GM18873 (cell line): ENCODE results near the gene C2CD5.
"Not testable (repeated sequence)": the region's sequence is repeated elsewhere in the genome, so short reads cannot be mapped to it uniquely, and the experiment has no call there.

Experiments used
- ATAC-seq: cut with Tn5 transposase; IDR thresholded peaks from one replicate; pipeline ENCODE4 v1.9.1; 2021; ENCODE audit warnings: mild to moderate bottlenecking, moderate library complexity, moderate number of reproducible peaks; ENCODE audit not compliant: unreplicated experiment, low FRiP score

The C2CD5 gene, protein sequence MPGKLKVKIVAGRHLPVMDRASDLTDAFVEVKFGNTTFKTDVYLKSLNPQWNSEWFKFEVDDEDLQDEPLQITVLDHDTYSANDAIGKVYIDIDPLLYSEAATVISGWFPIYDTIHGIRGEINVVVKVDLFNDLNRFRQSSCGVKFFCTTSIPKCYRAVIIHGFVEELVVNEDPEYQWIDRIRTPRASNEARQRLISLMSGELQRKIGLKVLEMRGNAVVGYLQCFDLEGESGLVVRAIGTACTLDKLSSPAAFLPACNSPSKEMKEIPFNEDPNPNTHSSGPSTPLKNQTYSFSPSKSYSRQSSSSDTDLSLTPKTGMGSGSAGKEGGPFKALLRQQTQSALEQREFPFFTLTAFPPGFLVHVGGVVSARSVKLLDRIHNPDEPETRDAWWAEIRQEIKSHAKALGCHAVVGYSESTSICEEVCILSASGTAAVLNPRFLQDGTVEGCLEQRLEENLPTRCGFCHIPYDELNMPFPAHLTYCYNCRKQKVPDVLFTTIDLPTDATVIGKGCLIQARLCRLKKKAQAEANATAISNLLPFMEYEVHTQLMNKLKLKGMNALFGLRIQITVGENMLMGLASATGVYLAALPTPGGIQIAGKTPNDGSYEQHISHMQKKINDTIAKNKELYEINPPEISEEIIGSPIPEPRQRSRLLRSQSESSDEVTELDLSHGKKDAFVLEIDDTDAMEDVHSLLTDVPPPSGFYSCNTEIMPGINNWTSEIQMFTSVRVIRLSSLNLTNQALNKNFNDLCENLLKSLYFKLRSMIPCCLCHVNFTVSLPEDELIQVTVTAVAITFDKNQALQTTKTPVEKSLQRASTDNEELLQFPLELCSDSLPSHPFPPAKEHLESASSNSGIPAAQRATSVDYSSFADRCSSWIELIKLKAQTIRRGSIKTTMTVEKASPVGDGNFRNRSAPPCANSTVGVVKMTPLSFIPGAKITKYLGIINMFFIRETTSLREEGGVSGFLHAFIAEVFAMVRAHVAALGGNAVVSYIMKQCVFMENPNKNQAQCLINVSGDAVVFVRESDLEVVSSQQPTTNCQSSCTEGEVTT

GRCh38 chr12:22544038-22544979 is at the start of gene C2CD5:
TSS of gene C2CD5 (minus strand) at chr12:22544542. CDS start at chr12:22544150, 392 bp downstream.
- ATAC-seq: peak; percentile 85

GRCh38 chr12:22593864-22594263 is 49.5 kb upstream of the C2CD5 start:
- no peak for ATAC-seq

GRCh38 chr12:22588817-22589216 is 44.5 kb upstream of the C2CD5 start:
- ATAC-seq: no peak

DNA sequence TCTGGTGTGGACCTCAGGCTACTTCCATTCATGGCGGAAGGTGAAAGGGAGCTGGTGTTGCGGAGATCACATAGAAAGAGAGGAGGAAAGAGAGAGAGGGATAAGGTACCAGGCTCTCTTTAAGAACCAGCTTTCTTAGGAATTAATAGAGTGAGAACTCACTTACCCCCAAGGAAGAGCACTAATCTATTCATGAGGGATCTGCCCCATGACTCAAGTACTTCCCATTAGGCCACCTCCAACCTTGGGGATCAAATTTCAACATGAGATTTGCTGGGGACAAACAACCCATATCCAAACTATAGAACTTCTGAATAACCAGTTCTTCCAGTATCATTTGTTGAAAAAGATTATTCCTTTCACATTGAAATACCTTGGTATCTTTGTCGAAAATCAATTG is 34.0 kb upstream of the C2CD5 start:
- ATAC-seq: no peak

DNA sequence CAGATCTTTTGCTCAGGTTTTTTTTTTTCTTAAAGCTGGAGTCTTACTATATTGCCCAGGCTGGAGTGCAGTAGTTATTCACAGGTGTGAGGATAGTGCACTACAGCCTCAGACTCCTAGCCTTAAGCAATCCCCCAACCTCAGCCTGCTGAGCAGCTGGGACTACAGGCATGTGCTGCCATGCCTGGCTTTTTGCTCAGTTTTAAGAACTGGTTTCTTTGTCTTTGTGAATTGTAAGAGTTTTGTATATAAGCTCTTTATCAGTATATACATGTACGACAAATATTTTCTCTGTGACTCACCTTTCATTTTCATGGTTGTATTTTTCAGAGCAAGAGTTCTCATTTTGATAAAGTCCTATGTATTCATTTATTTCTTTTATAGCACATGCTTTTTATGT is 33.3 kb upstream of the C2CD5 start:
- no peak for ATAC-seq

DNA sequence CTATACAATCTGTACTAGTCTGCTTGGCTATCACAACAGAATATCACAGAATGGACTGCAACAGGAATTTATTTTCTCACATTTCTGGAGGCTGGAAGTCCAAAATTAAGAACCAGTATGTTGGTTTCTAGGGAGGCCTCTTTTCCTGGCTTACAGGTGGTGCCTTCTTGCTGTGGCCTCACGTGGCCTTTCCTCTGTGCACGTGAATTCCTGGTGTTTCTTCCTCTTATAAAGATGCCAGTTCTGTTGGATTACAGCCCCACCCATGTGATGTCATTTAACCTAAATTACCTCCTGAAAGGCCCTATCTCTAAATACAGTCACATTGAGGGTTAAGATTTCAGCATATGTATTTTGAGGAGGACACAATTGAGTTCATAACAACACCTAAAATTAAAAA is 32.1 kb upstream of the C2CD5 start:
- no peak for ATAC-seq

DNA sequence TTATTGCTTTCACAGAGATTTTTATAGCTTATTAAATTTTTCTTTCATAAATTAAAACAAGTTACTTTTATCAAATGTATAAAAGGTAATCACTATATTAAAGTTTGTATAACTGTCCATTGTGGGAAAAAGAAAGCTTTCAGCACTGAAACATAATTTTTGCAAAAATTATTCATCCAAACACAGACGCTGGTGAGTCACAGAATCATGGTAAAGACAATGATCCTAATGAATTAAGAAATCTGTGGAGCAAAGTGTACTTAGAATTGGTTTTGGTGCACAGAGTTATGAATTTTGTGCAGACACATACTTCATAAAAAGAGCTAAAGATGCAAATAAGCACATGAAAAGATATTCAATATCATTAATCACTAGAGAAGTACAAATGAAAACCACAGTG is 31.7 kb upstream of the C2CD5 start:
- no peak for ATAC-seq

GRCh38 chr12:22574921-22575320 is 30.6 kb upstream of the C2CD5 start:
- no peak for ATAC-seq

GRCh38 chr12:22573181-22573580 is 28.8 kb upstream of the C2CD5 start:
- ATAC-seq: no peak

GRCh38 chr12:22569253-22569652 is 24.9 kb upstream of the C2CD5 start:
- ATAC-seq: no peak

GRCh38 chr12:22562036-22563028 is 18.0 kb upstream of the C2CD5 start:
- no peak for ATAC-seq

DNA sequence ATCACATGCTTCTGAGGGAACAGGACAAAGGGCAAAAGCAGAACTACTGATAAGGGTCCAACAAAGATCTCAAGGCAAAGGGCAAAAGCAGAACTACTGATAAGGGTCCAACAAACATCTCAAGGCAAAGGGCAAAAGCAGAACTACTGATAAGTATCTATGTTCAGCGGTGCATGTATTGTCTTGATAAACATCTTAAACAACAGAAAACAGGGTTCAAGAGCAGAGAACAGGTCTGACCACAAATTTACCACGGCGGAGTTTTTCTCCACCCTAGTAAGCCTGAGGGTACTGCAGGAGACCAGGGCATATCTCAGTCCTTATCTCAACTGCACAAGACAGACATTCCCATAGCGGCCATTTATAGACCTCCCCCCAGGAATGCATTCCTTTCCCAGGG is 10.4 kb upstream of the C2CD5 start:
- ATAC-seq: not testable (repeated sequence)

- no peak for ATAC-seq
Observed at GRCh38 chr12:22551624-22552023, 7.3 kb upstream of the C2CD5 start.

- no peak for ATAC-seq
Observed at GRCh38 chr12:22545255-22545654, 913 bp upstream of the C2CD5 start.

DNA sequence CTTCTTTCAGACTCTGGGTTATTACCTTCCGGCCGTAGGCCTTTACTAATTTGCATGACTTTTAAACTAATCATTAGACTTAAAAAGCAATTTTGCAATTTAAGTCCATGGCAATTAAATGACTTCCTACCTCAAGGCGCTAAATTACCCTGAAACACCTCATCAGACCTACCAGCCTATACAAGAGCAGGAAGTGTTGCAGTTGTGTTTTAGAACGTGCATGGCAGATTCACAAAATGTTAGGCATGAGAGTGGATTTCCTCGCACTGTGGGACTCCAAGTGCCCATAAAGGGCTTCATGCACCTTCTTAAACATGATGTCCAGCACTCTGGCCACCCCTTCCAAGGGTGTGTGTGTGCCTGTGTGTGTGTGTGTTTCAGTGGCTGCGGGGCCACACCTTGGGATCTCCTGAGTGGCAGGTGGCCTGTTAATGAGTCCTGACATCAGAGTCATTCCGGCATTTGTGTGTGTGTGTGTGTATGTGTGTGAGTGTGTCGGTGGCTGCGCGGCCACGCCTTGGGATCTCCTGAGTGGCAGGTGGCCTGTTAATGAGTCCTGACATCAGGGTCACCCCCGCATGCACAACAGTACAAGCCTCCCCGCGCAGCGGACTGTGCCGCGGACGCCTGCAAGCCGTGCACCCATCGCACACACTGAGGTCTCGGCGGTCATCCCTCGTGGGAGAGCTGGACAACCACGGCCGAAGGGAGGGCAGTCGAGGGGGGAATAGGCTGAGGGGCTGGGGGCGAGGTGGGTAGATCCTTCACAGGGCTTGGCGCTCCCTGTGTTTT is 900 bp downstream of the C2CD5 start:
- ATAC-seq: peak; percentile 45

GRCh38 chr12:22541496-22542155 is 2.7 kb downstream of the C2CD5 start:
- ATAC-seq: no peak

GRCh38 chr12:22539055-22539454 is 5.3 kb downstream of the C2CD5 start:
- ATAC-seq: no peak

DNA sequence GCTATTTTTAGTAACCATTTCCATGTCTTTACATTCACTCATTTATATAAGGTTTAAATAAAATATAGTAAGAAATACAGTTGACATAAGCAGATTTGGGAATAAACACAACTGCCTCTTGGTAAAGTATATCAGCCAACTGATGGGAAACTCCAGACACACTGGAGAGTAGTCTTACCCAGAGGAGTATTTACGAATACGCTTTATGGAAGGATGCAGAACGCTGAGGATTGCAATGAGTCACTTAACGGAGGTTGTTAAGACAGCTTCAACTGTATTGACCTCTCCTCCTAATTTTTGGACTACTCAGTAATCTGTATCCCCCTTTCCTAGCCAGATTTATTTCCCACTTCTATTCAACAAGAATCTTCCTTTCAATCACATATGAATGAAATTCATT is 6.0 kb downstream of the C2CD5 start:
- no peak for ATAC-seq
